NOMO-1 treated with dmso at 0.1 percent for 144 hours (cell line): ENCODE results near the gene TRAF7.

ENCODE experiments used
- DNase-seq: peaks from one replicate; lab custom pipeline; 2025; ENCODE audit not compliant: unreplicated experiment; lab: John Stamatoyannopoulos, UW

TRAF7 gene

GRCh38 chr16:2147378-2147777 is 8.2 kb upstream of the TRAF7 start:
- no peak for DNase-seq

- no peak for DNase-seq
Measured at GRCh38 chr16:2147981-2148671, 7.5 kb upstream of the TRAF7 start, which contains the start of gene RAB26. RAB26 (plus strand) TSS chr16:2148625; CDS start chr16:2148784, 159 bp downstream.

GRCh38 chr16:2148714-2149629 is 6.6 kb upstream of the TRAF7 start:
- DNase-seq = no peak

GRCh38 chr16:2149630-2150417 is 5.8 kb upstream of the TRAF7 start:
- DNase-seq = no peak

- DNase-seq = no peak
Measured at GRCh38 chr16:2150418-2151187, 5.0 kb upstream of the TRAF7 start.

- DNase-seq = no peak
Measured at GRCh38 chr16:2151188-2152091, 4.1 kb upstream of the TRAF7 start.

- DNase-seq = no peak
Measured at GRCh38 chr16:2152695-2153506, 2.7 kb upstream of the TRAF7 start.

GRCh38 chr16:2154533-2155090 is 970 bp upstream of the TRAF7 start:
- no peak for DNase-seq

- no peak for DNase-seq
Measured at GRCh38 chr16:2155977-2156848, 631 bp downstream of the TRAF7 start.

GRCh38 chr16:2156849-2157224 is 1.3 kb downstream of the TRAF7 start:
- no peak for DNase-seq

GRCh38 chr16:2157480-2158261 is 2.1 kb downstream of the TRAF7 start:
- no peak for DNase-seq

- no peak for DNase-seq
Measured at GRCh38 chr16:2158262-2158638, 2.7 kb downstream of the TRAF7 start.

- DNase-seq = no peak
Measured at GRCh38 chr16:2159175-2159838, 3.7 kb downstream of the TRAF7 start.

GRCh38 chr16:2160915-2161551 is 5.5 kb downstream of the TRAF7 start:
- no peak for DNase-seq

GRCh38 chr16:2161911-2162310 is 6.3 kb downstream of the TRAF7 start:
- DNase-seq = no peak

- DNase-seq = no peak
Measured at GRCh38 chr16:2162676-2163118, 7.1 kb downstream of the TRAF7 start.
